Measurements from ENCODE around the gene RNF157.

GRCh38 chr17:76265624-76266243, 25.4 kb upstream of the RNF157 start:
- TF ChIP-seq, protein P1, sequence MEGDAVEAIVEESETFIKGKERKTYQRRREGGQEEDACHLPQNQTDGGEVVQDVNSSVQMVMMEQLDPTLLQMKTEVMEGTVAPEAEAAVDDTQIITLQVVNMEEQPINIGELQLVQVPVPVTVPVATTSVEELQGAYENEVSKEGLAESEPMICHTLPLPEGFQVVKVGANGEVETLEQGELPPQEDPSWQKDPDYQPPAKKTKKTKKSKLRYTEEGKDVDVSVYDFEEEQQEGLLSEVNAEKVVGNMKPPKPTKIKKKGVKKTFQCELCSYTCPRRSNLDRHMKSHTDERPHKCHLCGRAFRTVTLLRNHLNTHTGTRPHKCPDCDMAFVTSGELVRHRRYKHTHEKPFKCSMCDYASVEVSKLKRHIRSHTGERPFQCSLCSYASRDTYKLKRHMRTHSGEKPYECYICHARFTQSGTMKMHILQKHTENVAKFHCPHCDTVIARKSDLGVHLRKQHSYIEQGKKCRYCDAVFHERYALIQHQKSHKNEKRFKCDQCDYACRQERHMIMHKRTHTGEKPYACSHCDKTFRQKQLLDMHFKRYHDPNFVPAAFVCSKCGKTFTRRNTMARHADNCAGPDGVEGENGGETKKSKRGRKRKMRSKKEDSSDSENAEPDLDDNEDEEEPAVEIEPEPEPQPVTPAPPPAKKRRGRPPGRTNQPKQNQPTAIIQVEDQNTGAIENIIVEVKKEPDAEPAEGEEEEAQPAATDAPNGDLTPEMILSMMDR (IDR thresholded peaks at IDR 0.05 in 2 of 3, conservative IDR thresholded peaks at IDR 0.05 in 1 of 3; ENCODE audit: borderline replicate concordance in 1 of 3, insufficient read depth in 1 of 3, low read depth in 2 of 3, low read length in 2 of 3) = no peak
- TF ChIP-seq CEBPB (IDR thresholded peaks at IDR 0.05; ENCODE audit: low read depth) (no peak), POLR2AphosphoS5 (IDR thresholded peaks at IDR 0.05; ENCODE audit: low read depth, low read length) (0 out of 2 replicates have a peak, but pooled peaks have one; percentile 2), POLR2A (IDR thresholded peaks at IDR 0.05; ENCODE audit: borderline replicate concordance, extremely low read depth, insufficient read depth, insufficient read length) (no peak), RAD21 (IDR thresholded peaks at IDR 0.05; ENCODE audit: low read depth) (no peak), EZH2 (IDR thresholded peaks at IDR 0.05) (no peak), ZFX (IDR thresholded peaks at IDR 0.05) (peak; percentile 57; the same call in 1 of the 2 replicates), ELF1 (IDR thresholded peaks at IDR 0.05; ENCODE audit: borderline replicate concordance, low read depth) (no peak), TCF7L2 (IDR thresholded peaks at IDR 0.05; ENCODE audit: borderline replicate concordance, extremely low read depth, insufficient read depth, insufficient read length) (no peak)

All from HCT116 (cell line).